Thoracic aorta (tissue), 2 donors: ENCODE data around the gene CYS1. TPM values are rescaled to one million over a fixed set of nuclear protein-coding genes. Genes with fewer than 3 reads are reported as not detected.
A peak's percentile ranks its signal among the peaks of the same experiment; 100 is the strongest.
"Not testable (repeated sequence)": the region's sequence is repeated elsewhere in the genome, so short reads cannot be mapped to it uniquely, and the experiment has no call there.

Source experiments
- ATAC-seq: fragments of 150-250 bp; one replicate; pipeline ENCODE4 v1.8.0; 2017; ENCODE audit warnings: low read depth; ENCODE audit not compliant: insufficient number of reproducible peaks, low FRiP score
- DNase-seq: peaks from one replicate; pipeline ENCODE4 v3.0.0-alpha.2; 2020; ENCODE audit warnings: low spot score
- H3K27ac ChIP-seq, 2 donors: fragments of 200-600 bp; sonication (generic); 1 replicate in 1 of 2; 2 replicates in 1 of 2; pipeline ENCODE4 v1.5.1; 2016; ENCODE audit warnings: mild to moderate bottlenecking in 2 of 2, moderate library complexity in 2 of 2
- H3K27me3 ChIP-seq: fragments of 200-600 bp; sonication (generic); replicated peaks from 2 replicates; pipeline ENCODE4 v1.6.0; 2016; ENCODE audit warnings: mild to moderate bottlenecking; ENCODE audit not compliant: insufficient read depth
- H3K36me3 ChIP-seq: fragments of 200-600 bp; sonication (generic); one replicate; pipeline ENCODE4 v1.5.1; 2016
- H3K4me1 ChIP-seq, 2 donors: fragments of 200-600 bp; sonication (generic); 1 replicate in 1 of 2; 2 replicates in 1 of 2; pipeline versions ENCODE4 v1.5.1 to v1.6.0; 2016; ENCODE audit warnings: low read depth in 2 of 2, mild to moderate bottlenecking in 1 of 2; ENCODE audit not compliant: control insufficient read depth in 1 of 2
- H3K4me3 ChIP-seq: fragments of 200-600 bp; sonication (generic); 2 replicates; pipeline ENCODE4 v1.5.1; 2016; ENCODE audit warnings: mild to moderate bottlenecking
- H3K9me3 ChIP-seq: fragments of 200-600 bp; sonication (generic); 2 replicates; pipeline ENCODE4 v1.5.1; 2016
- CTCF ChIP-seq: fragments of 200-600 bp; sonication (generic); IDR thresholded peaks from one replicate; pipeline ENCODE4 v1.5.1; 2019; ENCODE audit warnings: antibody characterized with exemption
- total RNA-seq, 2 donors: library from RNA; depleted of rRNA; stranded (reverse); fragments of >200 nt; gene quantifications; one replicate each; pipeline versions ENCODE4 v1.1.0 to v1.2.3, GENCODE V29; 2016

The CYS1 gene
- total RNA-seq, 2 donors from 2014 or later: 13.5 to 26.9 TPM

- no peak for TF ChIP-seq CTCF
- no peaks in the 10 kb centered on the region for H3K36me3 ChIP-seq
- peak overlapping the region; percentile 43 to 64 for H3K27ac ChIP-seq
- H3K9me3 ChIP-seq: no peaks in the 10 kb centered on the region
- ATAC-seq (peak; percentile 42), DNase-seq (peak; percentile 87)
- no peaks in the 10 kb centered on the region for H3K27me3 ChIP-seq
- H3K4me3 ChIP-seq: peak overlapping the region; percentile 82
- peaks cover 21 to 32% of the 10 kb centered on the region in 2 donors for H3K4me1 ChIP-seq
These were observed 40.1 kb upstream of the CYS1 start for GRCh38 chr2:10120158-10120876.

- Histone ChIP-seq H3K4me3 (peak overlapping the region; percentile 82), H3K27me3 (no peaks in the 10 kb centered on the region), H3K36me3 (no peaks in the 10 kb centered on the region), H3K9me3 (no peaks in the 10 kb centered on the region), H3K27ac (peak overlapping the region; percentile 8 to 64), H3K4me1 (peaks cover 21 to 32% of the 10 kb centered on the region in 2 donors)
- ATAC-seq: no peak
- no peak for TF ChIP-seq CTCF
- DNase-seq: no peak
These were observed 39.5 kb upstream of the CYS1 start for GRCh38 chr2:10119601-10120157.

GRCh38 chr2:10119027-10119325 is 38.8 kb upstream of the CYS1 start:
- Histone ChIP-seq H3K27me3 (no peaks in the 10 kb centered on the region), H3K4me1 (peaks cover 18 to 32% of the 10 kb centered on the region in 2 donors), H3K9me3 (no peaks in the 10 kb centered on the region), H3K36me3 (no peaks in the 10 kb centered on the region), H3K4me3 (no peak overlapping the region), H3K27ac (no peak overlapping the region)
- no peak for TF ChIP-seq CTCF
- no peak for ATAC-seq
- DNase-seq: no peak

- Histone ChIP-seq H3K4me1 (no peaks in the 10 kb centered on the region), H3K36me3 (no peaks in the 10 kb centered on the region), H3K27me3 (no peaks in the 10 kb centered on the region), H3K4me3 (no peak overlapping the region), H3K27ac (no peak overlapping the region), H3K9me3 (no peaks in the 10 kb centered on the region)
- DNase-seq: no peak
- TF ChIP-seq CTCF: no peak
- ATAC-seq: no peak
These were observed 29.1 kb upstream of the CYS1 start for GRCh38 chr2:10109311-10109710.

- ATAC-seq, H3K9me3 ChIP-seq, H3K36me3 ChIP-seq, H3K27ac ChIP-seq, H3K27me3 ChIP-seq, DNase-seq, H3K4me3 ChIP-seq, H3K4me1 ChIP-seq: not testable (repeated sequence)
These were observed 24.7 kb upstream of the CYS1 start for GRCh38 chr2:10104906-10105305.

- no peaks in the 10 kb centered on the region for H3K4me1 ChIP-seq
- H3K27ac ChIP-seq: no peak overlapping the region
- H3K36me3 ChIP-seq: no peaks in the 10 kb centered on the region
- ATAC-seq: no peak
- H3K9me3 ChIP-seq: no peaks in the 10 kb centered on the region
- no peak for TF ChIP-seq CTCF
- H3K4me3 ChIP-seq: no peak overlapping the region
- no peak for DNase-seq
- no peaks in the 10 kb centered on the region for H3K27me3 ChIP-seq
These were observed 23.0 kb upstream of the CYS1 start for GRCh38 chr2:10103179-10103578.
